Stimulated activated CD4-positive, alpha-beta T cell treated with anti-CD3 and anti-CD28 coated beads, Interleukin-2, amount 100 ng/mL, for 24 hours (primary cell): ENCODE data around the gene KNCN.

Experiments
- DNase-seq, 2 donors: peaks; one replicate each; pipeline ENCODE4 v3.0.0-alpha.2; 2020

KNCN gene

DNA sequence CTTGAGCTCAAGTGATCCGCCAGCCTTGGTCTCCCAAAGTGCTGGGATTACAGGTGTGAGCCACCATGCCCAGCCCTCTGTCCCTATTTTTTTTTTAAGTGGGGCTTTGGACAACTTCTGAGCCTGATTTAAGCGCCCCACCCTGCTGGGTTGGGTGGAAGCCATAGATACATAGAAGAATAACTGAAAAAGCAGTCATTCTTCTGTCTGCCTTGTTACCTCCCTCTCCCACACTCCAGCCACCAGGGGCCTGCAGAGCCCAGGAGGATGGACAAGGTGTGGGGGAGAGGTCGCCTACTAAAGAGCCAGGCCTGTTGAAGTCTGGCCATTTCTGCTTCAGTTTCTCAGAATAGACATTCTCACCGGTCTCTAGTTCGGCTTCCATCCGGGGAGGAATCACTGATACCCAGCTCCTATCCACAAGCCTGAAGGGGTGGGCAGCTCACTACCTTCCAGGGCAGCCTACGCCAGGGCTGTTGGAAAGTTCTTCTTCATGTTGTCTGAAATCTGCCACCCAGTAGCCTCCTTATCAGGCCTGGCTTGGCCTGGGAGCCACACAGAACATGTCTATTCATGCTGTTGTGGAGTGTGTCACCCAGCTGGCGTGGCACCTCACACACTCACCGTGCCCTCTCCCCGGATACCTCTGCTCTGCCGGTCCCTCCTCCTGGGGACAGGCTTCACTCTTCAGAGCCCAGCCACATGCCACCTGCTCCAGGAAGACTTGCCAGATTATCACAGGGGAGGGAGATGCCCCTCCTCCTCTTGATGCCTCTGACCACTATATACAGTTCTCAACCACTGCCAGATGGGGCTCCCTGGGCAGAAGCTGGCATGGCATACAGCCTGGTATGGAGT, 27.7 kb downstream of the KNCN start:
- DNase-seq, result no peak

DNA sequence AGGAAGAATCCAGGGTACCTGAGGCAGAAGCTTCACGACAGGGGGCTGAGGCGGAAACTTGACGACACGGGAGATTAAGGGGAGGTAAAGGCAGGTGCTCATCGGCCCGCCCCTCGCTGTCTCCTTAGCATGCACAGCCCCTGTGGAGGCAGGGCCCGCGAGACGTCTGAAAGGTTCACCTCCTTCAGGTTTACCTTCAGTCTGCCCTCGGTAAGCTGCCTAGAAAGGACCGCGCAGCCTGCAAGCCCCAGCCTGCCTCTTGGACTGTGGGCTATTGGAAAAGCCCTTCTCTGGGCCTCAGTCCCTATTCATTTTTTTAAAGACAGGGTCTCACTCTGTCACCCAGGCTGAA, 28.5 kb downstream of the KNCN start:
- no peak for DNase-seq

DNA sequence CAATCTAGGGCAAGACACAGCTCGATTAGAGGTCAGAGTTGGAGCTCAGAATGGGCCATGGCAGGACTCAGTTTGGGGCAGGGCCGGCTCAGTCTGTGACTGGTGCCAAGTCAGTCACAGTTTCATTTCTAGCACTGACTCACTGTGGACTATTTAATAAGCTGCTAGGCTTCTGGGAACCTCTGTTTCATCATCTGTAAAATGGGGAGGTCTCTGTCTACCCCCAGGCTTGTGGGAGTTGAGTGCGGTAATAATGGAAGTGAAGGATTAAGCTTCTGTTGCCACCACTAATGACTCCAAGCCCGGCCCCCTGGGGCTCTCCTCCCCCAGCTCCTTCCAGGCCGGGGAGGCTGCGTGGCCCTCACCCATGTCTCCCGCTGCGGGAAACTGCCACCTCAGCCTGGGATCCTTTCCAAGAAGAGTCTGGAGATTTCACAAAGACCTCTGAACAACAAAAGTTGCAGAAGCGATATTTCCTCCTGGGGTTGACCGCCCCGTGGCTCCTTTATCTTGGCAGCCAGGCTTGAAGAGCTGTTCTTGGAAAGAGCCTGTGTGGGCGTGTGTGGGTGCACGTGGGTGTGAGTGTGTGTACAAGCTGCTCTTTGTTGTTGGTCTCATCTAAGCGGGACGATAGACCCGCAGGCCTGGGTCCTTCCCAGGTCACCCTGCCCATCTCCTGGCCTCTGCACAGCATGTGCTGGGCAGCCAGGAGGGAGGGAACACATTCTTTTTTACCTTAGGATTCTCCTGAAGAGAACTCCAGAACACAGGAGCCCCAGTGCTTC, 29.1 kb downstream of the KNCN start:
- DNase-seq, result peak; percentile 32 to 42

DNA sequence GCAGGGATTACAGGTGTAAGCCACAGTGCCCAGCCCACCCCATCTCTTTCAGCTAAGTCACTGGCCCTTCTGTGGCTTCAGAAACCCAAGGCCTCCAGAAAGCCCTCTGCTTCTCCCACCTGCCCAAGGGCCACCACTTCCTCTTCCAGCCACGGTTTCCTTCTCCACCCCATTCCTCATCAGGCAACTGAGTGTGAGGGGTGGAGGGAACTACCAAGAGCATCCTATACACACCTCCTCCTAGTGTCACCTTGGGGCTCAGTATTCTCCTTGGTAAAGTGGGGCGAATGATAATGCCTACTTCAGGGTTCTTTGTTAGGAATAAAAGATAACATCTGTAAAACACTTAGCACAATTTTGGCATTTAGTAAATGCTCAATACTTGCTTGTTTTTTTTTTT, 30.0 kb downstream of the KNCN start:
- DNase-seq, result no peak

DNA sequence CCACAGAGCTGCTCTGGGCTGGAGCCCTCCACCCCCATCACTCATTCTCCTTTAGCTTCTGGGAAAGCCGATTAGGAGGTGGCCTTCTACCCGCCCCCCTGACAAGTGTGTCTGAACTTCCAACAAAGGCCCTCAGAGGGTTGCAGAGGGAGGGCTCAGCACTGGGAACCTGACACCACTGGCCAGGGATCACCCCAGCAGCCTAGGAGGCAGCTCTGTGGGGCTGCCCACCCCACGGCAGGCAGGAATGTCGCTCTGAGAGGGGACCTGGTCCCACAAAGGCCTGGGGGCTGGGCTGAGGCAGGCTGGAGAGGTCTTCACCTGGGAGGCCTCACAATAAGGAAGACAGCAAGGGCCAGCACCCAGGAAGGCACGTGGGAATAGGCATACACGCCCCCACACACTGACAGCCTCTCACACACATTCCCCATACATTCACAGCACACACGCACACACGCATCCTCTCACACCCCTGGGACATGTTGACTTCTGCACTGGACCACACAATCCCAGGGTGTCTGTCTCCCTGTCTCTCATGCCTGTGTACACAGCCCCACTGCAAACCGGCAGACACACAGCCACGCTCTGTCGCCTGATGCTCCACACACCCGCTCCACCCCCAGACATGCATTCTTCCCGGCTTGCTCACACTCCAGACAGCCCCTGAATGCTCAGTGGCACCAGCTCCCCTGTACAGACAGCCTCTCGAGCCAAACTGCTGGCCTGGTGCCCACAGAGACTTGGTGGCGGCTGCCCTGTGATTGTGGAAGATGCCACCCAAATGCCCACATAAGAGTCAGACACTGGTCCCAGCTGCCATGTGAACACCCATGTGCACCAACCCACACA, 31.2 kb downstream of the KNCN start:
- DNase-seq, result no peak

DNA sequence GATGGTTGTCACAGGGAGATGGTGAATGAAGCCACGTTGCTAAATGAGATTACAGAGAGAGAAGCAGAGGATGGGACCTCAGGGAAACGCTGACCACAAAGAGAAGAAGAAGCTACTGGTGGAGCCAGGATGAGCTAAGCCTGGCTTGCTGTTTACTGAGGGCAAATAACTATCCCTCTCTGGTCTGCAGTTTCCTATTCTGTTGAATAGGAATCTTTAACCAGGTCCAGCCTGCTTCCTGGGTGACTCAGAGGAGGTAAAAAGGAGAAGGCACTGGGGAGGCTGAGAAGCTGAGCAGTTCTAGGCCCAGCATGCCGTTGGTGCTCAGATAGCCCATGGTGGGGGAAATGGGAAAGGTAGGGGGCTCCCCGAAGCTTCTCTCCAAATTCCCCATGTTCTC, 32.2 kb downstream of the KNCN start:
- DNase-seq, result no peak

DNA sequence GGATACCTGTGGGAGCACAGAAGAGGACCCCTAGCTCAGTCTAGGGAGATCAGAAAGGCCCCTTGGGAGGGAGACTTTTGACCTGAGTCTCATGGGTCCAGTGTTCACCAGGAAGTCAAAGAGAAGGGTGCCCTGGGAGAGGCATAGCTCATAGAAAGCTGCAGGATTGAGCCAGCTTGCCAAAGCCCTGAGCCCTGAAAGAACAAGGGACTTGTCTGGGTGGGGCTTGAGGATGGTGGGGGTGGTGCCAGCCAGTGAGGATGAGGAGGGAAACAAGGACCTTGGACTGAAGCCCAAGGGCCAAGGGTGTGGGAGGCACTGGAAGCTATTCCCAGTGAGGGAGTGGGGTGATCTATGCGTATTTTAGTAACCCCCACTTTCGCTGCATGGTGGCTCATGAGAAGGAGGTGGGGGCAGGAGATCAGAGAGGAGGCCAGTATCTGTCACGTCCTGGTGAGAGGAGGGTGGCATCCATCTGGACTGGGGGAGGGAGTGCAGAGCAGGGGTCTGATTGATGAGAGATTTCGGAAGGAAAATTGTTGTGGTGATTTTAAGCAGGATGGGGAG, 33.4 kb downstream of the KNCN start:
- no peak for DNase-seq

DNA sequence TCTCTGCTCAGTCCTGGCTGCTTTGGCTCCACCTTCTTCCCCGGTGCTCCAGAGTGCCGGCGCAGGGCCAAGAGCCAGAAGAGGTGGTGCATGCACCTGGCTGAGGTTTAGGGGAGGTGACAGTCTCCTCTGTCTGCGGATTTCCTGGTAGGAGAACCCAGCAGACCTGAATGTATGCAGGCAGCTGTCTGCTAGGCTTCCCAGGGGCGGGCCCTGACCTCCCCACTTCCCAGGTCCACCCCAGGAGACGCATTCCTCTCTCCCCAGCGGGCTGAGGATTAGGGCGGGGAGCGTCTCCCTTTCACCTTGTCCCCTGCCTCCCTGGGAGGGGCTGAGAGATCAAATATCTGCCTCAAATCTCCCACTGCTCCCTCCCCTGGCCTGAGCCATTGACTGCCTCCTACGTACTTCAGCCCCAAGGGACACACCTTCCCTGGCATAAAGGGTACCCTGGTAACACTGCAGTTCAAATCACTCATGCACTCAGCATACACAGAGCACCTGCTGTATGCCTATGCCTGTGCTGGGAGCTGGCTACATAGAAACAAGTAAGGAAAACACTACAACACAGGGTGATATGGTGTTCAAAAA, 34.3 kb downstream of the KNCN start:
- no peak for DNase-seq

DNA sequence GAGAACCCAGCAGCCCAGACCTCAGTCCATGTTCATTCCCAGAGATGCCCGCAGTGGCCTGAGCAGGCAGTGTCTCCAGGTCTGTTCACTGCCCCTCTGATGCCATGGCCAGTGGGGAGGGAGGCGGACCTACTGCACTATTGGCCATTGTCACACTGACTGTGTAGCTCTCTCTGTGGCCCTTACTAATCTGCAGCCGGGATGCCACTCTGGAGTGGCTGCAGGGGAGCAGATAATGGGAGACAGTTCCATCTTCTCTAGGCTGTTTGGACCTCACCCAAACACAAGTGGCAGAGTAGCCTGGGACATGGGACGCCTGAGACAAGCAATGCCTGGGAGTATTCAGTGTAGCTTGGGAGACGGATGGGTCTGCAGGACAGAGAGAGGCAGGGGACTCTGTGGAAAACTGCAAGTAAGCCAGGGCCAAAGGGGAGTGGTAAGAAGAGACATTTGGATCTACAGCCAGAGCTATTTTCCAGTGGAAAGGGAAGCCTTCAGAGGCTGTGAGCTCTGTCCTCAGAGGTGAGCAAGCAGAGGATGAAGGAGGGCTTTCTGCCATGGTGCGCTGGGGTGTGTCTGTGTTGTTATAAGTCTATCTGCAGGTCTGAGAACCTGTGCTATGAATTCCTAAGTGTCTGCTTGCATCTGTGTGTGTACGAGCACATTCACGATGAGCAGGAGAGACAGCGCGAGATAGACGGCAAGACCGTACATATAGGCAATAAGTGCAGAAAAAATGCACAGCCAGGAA, 35.1 kb downstream of the KNCN start:
- no peak for DNase-seq

DNA sequence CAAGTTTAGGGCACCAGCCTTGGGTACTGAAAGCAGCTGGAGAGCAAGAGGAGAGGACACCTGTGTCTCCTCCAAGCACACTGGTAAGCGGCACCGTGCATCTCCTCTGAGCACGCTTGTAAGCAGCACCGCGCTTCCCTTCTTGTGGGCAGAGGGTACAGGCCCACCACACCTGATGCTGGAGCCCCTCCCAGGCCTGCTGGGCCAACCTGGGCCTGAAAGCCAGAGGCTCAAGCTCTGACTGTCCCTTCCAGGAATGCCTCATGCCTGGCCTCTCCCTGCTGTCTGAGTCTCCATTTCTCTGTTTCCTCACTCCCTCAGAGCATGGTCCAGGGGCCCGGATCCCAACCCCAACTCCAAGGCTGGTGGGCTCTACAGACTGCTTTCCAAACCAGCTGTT, 35.9 kb downstream of the KNCN start:
- no peak for DNase-seq

DNA sequence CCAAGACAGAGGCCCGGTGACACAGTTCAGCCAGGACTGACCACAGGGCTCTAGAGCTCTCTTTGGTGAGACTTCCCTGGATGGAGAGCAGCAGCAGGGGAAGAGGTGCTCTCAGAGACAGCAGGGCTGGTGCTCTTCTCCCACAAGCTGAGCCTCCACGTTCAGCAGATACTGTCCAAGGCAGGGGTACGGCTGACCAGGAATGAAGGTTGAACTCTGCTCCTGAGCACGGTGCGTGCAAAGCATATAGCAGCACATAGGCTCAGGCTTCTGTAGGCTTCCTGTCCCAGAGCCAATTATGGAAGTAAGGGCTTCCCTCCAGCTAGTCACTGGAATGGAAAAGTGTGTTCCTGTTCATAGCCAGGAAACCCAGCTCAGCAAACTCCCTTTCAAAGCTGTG, 37.9 kb downstream of the KNCN start:
- no peak for DNase-seq

DNA sequence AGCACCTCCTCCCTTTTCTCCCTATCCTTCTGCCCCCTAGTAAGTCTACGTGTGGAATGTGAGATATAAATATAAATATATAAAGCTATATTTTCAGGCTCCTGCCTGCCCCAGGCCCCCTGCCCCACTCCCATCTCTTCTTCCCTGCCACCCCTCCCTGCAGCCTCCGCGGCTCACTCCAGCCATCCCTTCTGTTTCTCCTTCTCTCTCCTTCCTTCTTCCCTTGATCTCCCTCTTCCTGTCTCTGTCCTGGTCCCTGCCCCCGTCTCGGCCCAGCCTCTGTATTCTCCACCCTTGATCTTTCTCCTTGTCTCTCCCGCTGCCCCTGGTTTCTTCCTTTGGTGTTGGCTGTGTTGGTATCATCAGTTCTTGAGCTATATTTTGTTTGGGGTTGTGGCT, 38.7 kb downstream of the KNCN start:
- no peak for DNase-seq

DNA sequence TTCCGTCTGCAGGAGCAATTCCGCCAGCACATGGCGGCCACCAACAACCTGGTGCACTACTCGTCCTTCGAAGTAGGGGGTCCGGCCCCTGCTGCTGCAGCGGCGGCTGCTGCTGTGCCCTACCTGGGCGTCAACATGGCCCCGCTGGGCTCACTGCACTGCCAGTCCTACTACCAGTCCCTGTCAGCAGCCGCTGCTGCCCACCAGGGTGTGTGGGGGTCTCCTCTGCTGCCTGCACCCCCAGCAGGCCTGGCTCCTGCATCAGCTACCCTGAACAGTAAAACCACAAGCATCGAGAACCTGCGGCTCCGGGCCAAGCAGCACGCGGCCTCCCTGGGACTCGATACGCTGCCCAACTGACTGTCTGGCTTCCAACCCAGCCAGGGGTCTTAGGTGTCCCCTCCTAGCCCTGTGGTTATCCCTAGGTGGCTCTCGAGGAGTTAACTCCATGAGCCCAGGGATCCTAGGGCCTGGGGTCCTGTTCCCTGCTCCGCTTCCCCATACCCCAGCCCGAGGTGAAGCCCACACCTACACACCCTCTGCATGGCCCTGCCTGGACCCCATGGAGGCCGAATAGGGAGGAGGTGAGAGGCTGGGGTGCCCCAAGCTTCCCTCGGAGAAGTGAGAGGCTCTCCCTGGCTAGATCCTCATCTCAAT, 39.2 kb downstream of the KNCN start:
- no peak for DNase-seq

DNA sequence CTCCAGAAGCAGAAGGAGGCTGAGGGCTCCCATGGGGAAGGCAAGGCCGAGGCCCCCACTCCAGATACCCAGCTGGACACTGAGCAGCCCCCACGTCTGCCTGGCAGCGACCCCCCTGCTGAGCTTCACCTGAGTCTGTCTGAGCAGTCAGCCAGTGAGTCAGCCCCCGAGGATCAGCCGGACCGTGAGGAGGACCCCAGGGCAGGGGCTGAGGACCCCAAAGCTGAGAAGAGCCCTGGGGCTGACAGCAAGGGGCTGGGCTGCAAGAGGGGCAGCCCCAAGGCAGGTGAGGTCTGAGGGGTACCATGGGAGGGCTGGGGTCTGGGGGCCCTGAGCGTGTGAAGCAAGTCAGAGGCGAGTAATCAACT, 40.5 kb downstream of the KNCN start:
- no peak for DNase-seq

DNA sequence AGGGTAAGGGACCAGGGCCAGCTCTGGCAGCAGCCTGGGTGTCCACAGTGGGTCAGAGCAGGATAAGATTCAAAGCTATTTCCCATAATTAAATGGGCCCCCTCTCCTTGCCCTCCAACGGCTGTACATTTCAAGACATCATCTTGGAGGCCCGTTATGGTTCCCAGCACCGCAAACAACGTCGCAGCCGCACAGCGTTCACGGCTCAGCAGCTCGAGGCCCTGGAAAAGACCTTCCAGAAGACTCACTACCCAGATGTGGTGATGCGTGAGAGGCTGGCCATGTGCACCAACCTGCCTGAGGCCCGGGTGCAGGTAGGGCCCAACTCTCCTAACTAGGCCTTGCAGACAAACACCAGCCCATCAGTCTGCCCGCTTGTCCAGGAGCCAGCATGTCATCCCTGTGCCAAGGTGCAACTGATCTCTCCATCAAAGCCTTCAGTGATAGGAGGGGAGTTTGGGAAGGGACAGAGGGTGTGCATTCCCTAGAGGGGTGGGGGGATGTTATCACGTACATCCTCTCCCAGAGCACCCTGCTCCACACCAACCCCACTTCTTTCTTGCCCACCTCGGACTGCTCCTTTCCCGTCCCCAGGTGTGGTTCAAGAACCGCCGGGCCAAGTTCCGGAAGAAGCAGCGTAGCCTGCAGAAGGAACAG, 41.0 kb downstream of the KNCN start:
- no peak for DNase-seq

DNA sequence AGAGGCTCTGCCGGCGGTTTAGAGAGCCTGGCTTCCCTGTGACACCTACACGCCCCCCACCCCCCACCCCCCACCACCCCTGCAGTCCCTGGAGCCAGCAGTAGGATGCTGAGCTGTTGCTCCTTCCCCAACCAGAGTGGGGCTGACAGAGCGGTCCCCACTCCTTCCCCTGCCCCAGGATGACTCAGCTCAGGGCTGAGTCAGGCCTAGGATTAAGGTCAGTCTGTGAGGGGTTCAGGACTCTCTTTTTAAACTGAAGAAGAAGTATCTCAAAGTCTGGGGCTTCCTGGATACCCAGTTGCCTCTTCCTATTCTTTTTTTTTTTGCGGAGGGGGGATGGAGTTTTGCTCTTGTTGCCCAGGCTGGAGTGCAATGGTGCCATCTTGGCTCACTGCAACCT, 42.7 kb downstream of the KNCN start:
- DNase-seq, result no peak

DNA sequence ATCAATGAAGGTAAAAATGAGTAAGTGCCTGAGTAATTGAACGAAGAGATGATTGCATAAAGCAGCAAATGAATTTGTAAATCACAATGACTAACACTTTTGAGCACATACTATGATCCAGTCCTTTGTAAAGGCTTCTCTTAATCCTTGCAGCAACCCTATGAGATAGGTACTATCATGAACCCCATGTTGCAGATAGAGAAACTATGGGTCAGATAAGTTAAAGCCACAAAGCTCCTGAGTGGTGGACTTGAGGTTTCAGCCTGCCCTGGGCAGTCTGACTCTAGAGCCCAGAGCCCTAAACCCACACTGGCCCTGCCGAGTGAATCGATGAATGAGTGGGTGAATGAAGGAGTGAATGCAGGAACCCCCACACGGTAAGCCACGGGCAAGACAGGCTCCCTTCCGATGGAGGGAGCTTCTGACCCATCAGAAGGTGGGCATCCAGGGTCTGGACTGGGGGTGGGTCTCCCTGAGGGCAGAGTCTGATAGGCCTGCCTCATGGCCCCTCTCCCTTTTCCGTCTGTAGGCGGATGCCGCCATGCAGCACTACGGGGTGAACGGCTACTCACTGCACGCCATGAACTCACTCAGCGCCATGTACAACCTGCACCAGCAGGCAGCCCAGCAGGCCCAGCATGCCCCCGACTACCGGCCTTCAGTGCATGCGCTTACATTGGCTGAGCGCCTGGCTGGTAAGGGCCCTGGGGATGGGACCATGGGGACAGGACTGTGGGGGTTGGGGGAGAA, 44.8 kb downstream of the KNCN start:
- no peak for DNase-seq

DNA sequence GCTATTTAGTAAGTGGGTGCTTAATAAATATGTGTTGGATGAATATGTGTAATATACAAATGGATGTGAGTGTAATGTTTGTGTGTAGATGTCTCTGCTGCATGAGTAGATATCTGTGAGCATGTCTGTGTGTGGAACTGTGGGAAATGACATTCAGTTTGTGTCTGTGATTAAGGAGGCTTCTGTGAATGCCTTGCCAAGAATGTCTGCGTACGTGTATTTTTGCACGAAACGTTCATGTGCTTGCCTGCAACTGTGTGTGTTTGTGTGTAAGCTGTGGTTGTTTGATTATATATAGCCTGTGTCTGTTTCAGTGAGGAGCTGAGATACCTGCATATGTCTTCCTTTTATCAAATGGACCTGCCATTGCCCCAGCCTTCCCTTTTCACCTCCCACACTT, 48.0 kb downstream of the KNCN start:
- DNase-seq, result no peak

DNA sequence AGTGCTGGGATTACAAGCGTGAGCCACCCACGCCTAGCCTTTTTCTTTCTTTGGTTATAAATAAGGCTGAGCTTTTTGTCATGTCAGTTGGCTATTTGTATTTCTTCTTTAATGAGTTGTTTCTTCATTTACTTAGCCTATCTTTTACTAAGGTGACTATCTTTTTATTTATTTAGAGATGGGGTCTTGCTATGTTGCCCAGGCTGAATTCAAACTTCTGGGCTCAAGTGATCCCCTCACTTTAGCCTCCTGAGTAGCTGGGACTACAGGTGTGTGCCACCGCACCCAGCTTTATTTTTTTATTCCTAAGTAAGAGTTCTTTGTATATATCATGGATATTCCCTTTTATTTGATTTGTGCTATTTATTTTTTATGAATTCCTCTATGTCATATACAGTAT, 49.9 kb downstream of the KNCN start:
- no peak for DNase-seq

DNA sequence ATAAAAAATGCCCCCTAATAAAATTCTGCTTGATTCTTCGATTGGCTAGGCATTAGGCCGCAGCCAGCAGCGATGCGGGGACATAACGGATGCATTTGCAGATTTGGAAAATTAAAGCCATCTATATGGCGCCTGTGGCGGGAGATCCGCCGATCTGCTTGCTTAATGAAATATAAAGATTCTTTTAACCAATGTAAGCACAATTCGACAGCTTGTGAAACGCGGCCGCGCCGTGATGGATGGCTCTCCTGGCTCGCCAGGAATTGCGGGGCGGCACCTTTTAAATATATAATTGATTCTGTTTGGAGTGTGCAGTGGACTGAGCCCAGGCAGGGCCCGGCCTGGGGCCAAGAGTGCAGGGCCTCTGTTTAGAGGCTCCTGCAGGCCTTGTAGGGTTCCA, 53.8 kb downstream of the KNCN start:
- DNase-seq, result no peak
